ENCODE results near the gene GABBR2. TPM values are rescaled to one million over a fixed set of nuclear protein-coding genes. Genes with fewer than 3 reads are reported as not detected.

GABBR2 gene
- polyA plus RNA-seq, 1 of the 3 experiments (the other 2 are of a cell fraction), result not detected

DNA sequence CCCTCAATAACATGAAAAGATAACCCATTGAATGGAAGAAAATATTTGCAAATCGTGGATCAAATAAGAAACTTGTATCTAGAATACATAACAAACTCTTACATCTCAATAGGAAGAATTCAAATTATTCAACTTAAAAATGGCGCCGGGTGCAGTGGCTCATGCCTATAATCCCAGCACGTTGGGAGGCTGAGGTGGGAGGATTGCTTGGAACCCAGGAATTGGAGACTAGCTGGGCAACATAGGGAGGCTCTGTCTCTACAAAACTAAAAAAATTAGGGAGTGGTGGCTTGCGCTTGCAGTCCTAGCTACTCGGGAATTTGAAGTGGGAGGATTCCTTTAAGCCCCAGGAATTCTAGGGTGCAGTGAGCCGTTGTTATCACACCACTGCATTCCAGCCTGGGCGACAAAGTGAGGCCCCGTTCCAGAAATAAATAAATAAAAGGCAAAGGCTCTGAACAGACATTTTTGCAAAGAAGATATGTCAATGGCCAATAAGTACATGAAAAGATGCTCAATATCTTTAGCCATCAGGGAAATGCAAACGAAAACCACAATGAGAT, 431.7 kb downstream of the GABBR2 start:
- no peak for TF ChIP-seq ZBTB33 (IDR thresholded peaks at IDR 0.05; ENCODE audit: borderline replicate concordance, low read depth)
- no peak for TF ChIP-seq FOXM1 (IDR thresholded peaks at IDR 0.05; ENCODE audit: low read depth)
- no peak for TF ChIP-seq RCOR1 (IDR thresholded peaks at IDR 0.05; ENCODE audit: low read length)
- TF ChIP-seq GABPA (IDR thresholded peaks at IDR 0.05; ENCODE audit: low read depth), result no peak
- no peak for TF ChIP-seq CTCF (IDR thresholded peaks at IDR 0.05)
- TF ChIP-seq TCF12 (IDR thresholded peaks at IDR 0.05), result no peak
- TF ChIP-seq SIN3A (IDR thresholded peaks at IDR 0.05; ENCODE audit: borderline replicate concordance, low read depth, low read length), result no peak
- no peak for TF ChIP-seq RXRA (IDR thresholded peaks at IDR 0.05; ENCODE audit: borderline replicate concordance, low read depth)
- TF ChIP-seq EP300 (IDR thresholded peaks at IDR 0.05; ENCODE audit: borderline replicate concordance in 1 of 2, low read depth in 1 of 2, low read length in 1 of 2), result no peak
- TF ChIP-seq, protein P1, sequence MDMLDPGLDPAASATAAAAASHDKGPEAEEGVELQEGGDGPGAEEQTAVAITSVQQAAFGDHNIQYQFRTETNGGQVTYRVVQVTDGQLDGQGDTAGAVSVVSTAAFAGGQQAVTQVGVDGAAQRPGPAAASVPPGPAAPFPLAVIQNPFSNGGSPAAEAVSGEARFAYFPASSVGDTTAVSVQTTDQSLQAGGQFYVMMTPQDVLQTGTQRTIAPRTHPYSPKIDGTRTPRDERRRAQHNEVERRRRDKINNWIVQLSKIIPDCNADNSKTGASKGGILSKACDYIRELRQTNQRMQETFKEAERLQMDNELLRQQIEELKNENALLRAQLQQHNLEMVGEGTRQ (IDR thresholded peaks at IDR 0.05; ENCODE audit: borderline replicate concordance, low read depth, low read length), result no peak
- TF ChIP-seq CHD2 (IDR thresholded peaks at IDR 0.05; ENCODE audit: low read length, partially characterized antibody), result no peak
- TF ChIP-seq, protein P2, sequence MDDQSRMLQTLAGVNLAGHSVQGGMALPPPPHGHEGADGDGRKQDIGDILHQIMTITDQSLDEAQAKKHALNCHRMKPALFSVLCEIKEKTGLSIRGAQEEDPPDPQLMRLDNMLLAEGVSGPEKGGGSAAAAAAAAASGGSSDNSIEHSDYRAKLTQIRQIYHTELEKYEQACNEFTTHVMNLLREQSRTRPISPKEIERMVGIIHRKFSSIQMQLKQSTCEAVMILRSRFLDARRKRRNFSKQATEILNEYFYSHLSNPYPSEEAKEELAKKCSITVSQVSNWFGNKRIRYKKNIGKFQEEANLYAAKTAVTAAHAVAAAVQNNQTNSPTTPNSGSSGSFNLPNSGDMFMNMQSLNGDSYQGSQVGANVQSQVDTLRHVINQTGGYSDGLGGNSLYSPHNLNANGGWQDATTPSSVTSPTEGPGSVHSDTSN (IDR thresholded peaks at IDR 0.05), result no peak
- no peak for TF ChIP-seq RAD21 (IDR thresholded peaks at IDR 0.05; ENCODE audit: low read length)
- no peak for TF ChIP-seq EZH2phosphoT487 (IDR thresholded peaks at IDR 0.05; ENCODE audit: borderline replicate concordance, low read depth)
- TF ChIP-seq, protein P3, sequence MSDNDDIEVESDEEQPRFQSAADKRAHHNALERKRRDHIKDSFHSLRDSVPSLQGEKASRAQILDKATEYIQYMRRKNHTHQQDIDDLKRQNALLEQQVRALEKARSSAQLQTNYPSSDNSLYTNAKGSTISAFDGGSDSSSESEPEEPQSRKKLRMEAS (IDR thresholded peaks at IDR 0.05; ENCODE audit: low read depth), result no peak
- TF ChIP-seq POLR2AphosphoS5 (IDR thresholded peaks at IDR 0.05; ENCODE audit: low read depth, low read length), result no peak
- no peak for TF ChIP-seq GATA2 (CRISPR knock-in tag; IDR thresholded peaks at IDR 0.05)
- TF ChIP-seq MEF2A (IDR thresholded peaks at IDR 0.05; ENCODE audit: borderline replicate concordance, low read depth), result no peak
- 56% methylated on average over 10 of the region's 10 CpGs for WGBS (ENCODE audit: low lambda C conversion rate)
- no peak overlapping the region for H3K9ac ChIP-seq

More for the DNA sequence above, 431.7 kb downstream of the GABBR2 start:
- ChIA-PET CTCF (interaction anchor here (1.0 to 1.3 kb wide), 2 partner anchors 20 to 498 kb away, joined by 3 read pairs; no protein-coding TSS in a partner anchor), POLR2A (no interaction called here)
- Histone ChIP-seq H3K4me3 (ENCODE audit: low read depth in 2 of 2, low read length in 1 of 2) (no peak overlapping the region), H3F3A (replicated peaks; ENCODE audit: insufficient read depth) (no peaks in the 10 kb centered on the region), H3K27ac (ENCODE audit: low read depth in 2 of 2, low read length in 1 of 2) (no peak overlapping the region), H3K36me3 (replicated peaks in 1 of 2; ENCODE audit: control insufficient read depth in 1 of 2, insufficient read depth in 2 of 2, low read length in 1 of 2) (no peaks in the 10 kb centered on the region), H3K79me2 (ENCODE audit: insufficient read depth) (no peaks in the 10 kb centered on the region), H3K4me1 (ENCODE audit: control insufficient read depth in 1 of 2, insufficient read depth in 2 of 2, low read depth in 1 of 2, low read length in 1 of 2) (peaks cover 0 to 17% of the 10 kb centered on the region in 2 experiments; a peak in 2 of 4 replicates), H2AFZ (ENCODE audit: low read depth) (no peak overlapping the region), H3K9me3 (no peaks in the 10 kb centered on the region), H4K20me1 (ENCODE audit: insufficient read depth) (no peaks in the 10 kb centered on the region), H3K9me2 (no peaks in the 10 kb centered on the region), H3K4me2 (no peak overlapping the region), H3K27me3 (ENCODE audit: insufficient read depth) (peaks cover 44% of the 10 kb centered on the region; the same call in 1 of the 2 replicates)
- no peak for DNase-seq
